GM10248 (cell line): ENCODE data around the gene PDGFRB.

Source experiments
- CTCF ChIA-PET: fragments of 300-600 bp; sonication (Branson Sonifier 250); formaldehyde crosslinking; extraction: SDS; loops from one replicate; lab custom pipeline; 2021; ENCODE audit warnings: antibody characterized with exemption; lab: Yijun Ruan, JAX
- POLR2A ChIA-PET: fragments of 350-650 bp; sonication (Branson Sonifier 250); formaldehyde crosslinking; extraction: SDS; loops from one replicate; lab custom pipeline; 2020; ENCODE audit warnings: antibody characterized with exemption; lab: Yijun Ruan, JAX
- DNase-seq: peaks from one replicate; pipeline ENCODE4 v3.0.0; 2012; ENCODE audit errors: extremely low spot score
- CTCF ChIP-seq: IDR thresholded peaks from 2 replicates; pipeline ENCODE4 v1.5.1; 2012; ENCODE audit warnings: mild to moderate bottlenecking, low read depth; ENCODE audit errors: extremely low read depth, missing control alignments, control extremely low read depth

Gene PDGFRB

GRCh38 chr5:150146235-150146634 is 9.4 kb downstream of the PDGFRB start:
- POLR2A ChIA-PET = no interaction called here
- DNase-seq = no peak
- CTCF ChIA-PET = interaction anchor here (0.9 to 5.1 kb wide), 4 partner anchors 13 to 51 kb away, joined by 3 to 21 read pairs (median 4); no protein-coding TSS in a partner anchor
- no peak for TF ChIP-seq CTCF

GRCh38 chr5:150144879-150145278 is 10.8 kb downstream of the PDGFRB start:
- no peak for TF ChIP-seq CTCF
- POLR2A ChIA-PET = interaction anchor here (0.6 kb wide), 1 partner anchor 301 kb away, joined by 6 read pairs; no protein-coding TSS in a partner anchor
- CTCF ChIA-PET = interaction anchor here (0.9 to 5.1 kb wide), 9 partner anchors 9 to 107 kb away, joined by 3 to 21 read pairs (median 4); partner anchors contain the start of gene PDGFRB
- DNase-seq = no peak

- DNase-seq = no peak
- no peak for TF ChIP-seq CTCF
- CTCF ChIA-PET = interaction anchor here (0.9 to 1.8 kb wide), 3 partner anchors 8 to 42 kb away, joined by 3 to 6 read pairs (median 6); no protein-coding TSS in a partner anchor
- POLR2A ChIA-PET = no interaction called here
Measured at GRCh38 chr5:150144246-150144801, 11.3 kb downstream of the PDGFRB start.

- CTCF ChIA-PET = interaction anchor here (0.8 to 1.6 kb wide), 3 partner anchors 17 to 75 kb away, joined by 3 read pairs; no protein-coding TSS in a partner anchor
Measured at GRCh38 chr5:150143350-150144245, 12.0 kb downstream of the PDGFRB start.

GRCh38 chr5:150142959-150143349 is 12.7 kb downstream of the PDGFRB start:
- ChIA-PET POLR2A (no interaction called here), CTCF (interaction anchor here (0.8 to 1.6 kb wide), 3 partner anchors 17 to 76 kb away, joined by 3 read pairs; no protein-coding TSS in a partner anchor)
- TF ChIP-seq CTCF = no peak
- no peak for DNase-seq

More at GRCh38 chr5:150143350-150144245, 12.0 kb downstream of the PDGFRB start:
- DNase-seq = no peak
- POLR2A ChIA-PET = no interaction called here
- TF ChIP-seq CTCF = no peak
